Erythroblast (primary cell): ENCODE results near the gene C6orf52.
A peak's percentile ranks its signal among the peaks of the same experiment; 100 is the strongest.
"Not testable (repeated sequence)": the region's sequence is repeated elsewhere in the genome, so short reads cannot be mapped to it uniquely, and the experiment has no call there.

ENCODE experiments used
- DNase-seq, 2 experiments: peaks; one replicate each; lab custom pipeline; 2025; lab: John Stamatoyannopoulos, UW
- GATA1 ChIP-seq: IDR thresholded peaks from 2 replicates; pipeline ENCODE4 v1.6.1; 2011; ENCODE audit warnings: low read depth, mild to moderate bottlenecking, control low read depth, low read length, moderate library complexity
- POLR2A ChIP-seq: IDR thresholded peaks from 2 replicates; pipeline ENCODE4 v1.6.1; 2011; ENCODE audit warnings: mild to moderate bottlenecking, low read length

C6orf52 gene

DNA sequence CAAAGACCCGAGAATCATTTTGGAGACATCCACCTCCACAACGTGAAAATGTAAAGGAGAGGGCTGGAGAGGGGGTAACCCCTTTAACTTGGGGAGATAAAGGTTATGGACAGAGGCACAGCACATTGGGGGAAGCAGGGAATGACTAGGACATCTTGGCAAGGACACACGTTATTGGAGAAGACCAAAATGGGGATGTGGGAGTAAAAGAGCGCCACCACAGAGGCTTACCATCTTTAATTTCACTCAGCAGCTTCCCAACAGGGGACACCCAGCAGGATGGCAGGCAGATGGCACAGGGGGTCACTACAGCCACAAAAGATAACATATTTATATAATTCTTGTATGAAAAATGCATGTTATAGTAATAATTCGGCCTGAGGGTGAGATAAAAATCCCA, 9.8 kb downstream of the C6orf52 start:
- TF ChIP-seq POLR2A, result no peak
- no peak for DNase-seq

DNA sequence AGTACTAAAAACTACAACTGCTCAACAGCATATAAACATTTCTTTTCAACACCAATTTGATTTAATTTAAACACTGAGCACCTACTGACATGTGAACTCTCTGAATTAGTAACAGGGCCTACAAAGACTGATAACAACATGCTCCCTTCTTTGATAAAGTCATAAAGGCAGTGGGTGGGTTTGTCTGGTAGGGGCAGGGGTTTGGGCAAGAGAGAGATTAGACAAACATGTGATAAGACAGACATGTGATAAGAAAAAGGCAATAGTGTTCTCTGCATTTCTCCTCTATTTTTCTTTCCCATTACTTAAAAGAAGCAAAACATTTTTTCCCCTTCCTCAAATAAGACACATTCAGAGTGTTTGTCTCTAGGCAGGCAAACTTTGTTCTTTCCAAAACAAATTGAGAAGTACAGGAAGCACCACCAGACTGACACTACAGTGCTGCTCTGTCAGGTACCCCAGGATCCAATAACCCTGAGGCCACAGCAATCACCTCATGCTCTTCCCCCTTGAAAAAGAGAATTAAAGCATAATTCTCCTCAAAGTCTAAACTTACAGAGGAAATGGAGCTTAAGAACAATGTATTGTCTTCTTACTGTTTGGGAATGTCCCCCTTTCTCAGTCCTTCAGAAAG, 11.9 kb downstream of the C6orf52 start:
- TF ChIP-seq POLR2A (no peak), GATA1 (no peak)
- DNase-seq, result peak; percentile 44 to 79

DNA sequence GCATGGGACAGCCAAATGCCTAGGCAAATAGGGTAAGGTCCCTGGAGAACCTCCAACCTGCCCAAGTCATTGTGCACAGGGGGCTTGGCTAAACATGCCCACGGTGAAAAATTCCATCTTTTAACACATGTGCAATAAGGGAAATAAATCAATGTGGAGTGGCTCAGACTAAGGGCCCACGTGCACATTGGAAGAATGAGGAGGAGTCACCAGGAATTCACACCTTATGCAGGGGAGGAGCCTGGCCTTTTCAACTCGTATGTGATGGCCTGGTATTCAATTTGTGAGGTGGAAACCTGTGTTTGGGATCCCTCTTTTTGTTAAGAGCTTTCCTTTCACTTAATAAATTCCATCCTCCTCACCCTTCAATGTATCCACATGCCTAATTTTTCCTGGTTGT, 12.6 kb downstream of the C6orf52 start:
- TF ChIP-seq GATA1, result no peak
- no peak for TF ChIP-seq POLR2A
- DNase-seq, result no peak

DNA sequence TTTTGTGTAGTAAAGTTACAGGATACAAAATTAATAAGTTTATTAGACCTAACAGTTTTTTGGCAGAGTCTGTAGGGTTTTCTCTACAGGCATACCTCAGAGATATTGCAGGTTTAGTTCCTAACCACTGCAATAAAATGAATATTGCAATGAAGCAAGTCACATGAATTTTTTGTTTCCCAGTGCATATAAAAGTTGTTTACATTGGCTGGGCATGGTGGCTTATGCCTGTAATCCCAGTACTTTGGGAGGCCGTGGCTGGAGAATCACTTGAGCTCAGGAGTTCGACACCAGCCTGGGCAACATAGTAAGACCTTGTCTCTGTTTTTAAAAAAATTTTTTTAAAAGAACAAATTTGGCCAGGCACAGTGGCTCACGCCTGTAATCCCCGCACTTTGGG, 16.0 kb downstream of the C6orf52 start:
- no peak for DNase-seq
- TF ChIP-seq POLR2A (no peak), GATA1 (no peak)

DNA sequence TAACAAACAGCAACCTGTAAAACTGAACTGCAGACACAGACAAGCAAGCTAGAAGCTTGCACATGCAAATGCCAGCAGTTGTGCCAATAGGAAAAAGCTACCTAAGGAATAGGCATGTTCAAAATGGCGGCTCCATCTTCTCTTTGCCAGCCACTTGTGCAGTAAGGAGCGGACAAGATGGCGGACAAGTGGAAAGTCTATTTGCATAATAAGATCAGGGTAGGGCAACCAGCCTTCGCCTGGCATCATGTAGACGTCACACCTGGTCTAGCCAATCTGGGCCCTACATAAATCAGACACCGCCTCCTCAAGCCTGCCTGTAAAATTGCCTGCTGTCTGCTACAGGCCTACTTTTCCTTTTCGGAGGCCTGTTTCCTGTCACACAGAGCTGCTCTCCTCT, 18.0 kb downstream of the C6orf52 start:
- no peak for DNase-seq
- no peak for TF ChIP-seq GATA1
- TF ChIP-seq POLR2A, result no peak

DNA sequence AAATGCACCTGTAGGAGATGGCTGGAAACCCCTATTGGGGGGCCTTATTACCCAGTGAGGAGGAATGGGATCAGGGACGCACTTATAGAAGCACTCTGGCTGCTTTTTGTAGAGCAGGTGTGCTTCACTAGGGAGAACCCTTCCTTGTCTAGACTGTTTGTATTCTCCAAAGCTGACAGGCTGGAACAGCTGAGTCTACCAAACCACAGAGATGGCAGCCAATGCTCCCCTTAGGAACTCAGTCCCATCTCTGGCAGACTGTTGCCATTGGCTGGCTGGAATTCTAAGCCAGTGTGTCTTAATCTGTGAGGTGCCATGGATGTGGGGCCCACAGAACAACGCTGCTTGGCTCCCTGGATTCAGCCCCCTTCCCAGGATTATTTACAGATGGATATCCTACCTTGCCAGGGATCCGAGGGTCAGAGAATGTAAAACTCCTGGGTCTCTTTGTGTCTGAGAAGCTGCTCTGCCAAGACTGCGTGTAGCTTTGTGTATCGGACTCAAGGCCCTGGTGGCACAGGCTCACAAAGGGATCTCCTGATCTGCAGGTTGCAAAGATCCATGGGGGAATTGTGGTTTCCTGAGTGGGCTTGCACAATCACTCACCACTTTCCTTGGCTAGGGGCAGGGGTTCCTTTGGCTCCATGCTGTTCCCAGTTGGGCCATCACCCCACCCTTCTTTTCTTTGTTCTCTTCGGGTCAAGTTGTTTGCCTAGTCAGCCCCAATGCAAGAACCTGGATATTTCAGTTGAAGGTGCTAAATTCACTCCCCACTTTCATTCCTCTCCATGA, 26.1 kb downstream of the C6orf52 start:
- no peak for DNase-seq
- no peak for TF ChIP-seq GATA1
- no peak for TF ChIP-seq POLR2A

DNA sequence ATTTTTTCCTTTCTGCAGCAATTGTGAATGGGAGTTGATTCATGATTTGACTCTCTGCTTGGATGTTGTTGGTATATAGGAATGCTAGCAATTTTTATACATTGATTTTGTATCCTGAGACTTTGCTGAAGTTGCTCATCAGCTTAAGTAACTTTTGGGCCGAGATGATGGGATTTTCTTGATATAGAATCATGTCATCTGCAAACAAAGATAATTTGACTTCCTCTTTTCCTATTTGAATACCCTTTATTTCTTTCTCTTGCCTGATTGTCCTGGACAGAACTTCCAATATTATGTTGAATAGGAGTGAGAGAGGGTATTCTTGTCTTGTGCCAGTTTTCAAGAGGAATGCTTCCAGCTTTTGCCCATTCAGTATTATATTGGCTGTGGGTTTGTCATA, 28.8 kb downstream of the C6orf52 start:
- DNase-seq, result not testable (repeated sequence)

DNA sequence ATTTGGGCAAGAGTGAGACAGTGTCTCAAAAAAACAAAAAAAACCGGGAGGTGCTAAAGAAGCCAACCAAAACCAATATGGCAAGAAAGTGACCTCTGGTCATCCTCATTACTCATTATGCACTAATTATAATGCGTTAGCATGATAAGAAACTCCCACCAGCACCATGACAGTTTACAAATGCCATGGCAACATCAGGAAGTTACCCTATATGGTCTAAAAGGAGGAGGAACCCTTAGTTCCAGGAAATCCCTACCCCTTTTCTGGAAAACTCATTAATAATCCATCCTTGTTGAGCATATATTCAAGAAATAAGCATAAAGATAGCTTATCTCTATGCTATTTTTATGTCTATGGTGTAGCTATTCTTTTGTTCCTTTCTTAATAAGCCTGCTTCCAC, 31.7 kb downstream of the C6orf52 start:
- TF ChIP-seq GATA1 (no peak), POLR2A (no peak)
- no peak for DNase-seq

DNA sequence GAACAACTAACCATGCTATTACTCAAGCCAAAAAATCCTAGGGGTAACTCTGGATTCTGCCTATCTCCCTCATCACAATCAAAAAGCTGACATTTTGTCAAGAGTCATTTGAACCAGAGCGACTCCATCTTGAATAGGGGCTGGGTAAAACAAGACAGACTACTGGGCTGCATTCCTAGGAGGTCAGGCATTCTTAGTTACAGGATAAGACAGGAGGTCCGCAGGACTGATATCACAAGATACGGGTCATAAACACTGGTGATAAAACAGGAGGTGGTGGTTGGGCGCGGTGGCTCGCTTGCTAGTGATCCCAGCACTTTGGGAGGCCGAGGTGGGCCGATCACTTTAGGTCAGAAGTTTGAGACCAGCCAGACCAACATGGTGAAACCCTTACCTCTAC, 32.2 kb downstream of the C6orf52 start:
- TF ChIP-seq GATA1 (no peak), POLR2A (no peak)
- DNase-seq, result no peak

DNA sequence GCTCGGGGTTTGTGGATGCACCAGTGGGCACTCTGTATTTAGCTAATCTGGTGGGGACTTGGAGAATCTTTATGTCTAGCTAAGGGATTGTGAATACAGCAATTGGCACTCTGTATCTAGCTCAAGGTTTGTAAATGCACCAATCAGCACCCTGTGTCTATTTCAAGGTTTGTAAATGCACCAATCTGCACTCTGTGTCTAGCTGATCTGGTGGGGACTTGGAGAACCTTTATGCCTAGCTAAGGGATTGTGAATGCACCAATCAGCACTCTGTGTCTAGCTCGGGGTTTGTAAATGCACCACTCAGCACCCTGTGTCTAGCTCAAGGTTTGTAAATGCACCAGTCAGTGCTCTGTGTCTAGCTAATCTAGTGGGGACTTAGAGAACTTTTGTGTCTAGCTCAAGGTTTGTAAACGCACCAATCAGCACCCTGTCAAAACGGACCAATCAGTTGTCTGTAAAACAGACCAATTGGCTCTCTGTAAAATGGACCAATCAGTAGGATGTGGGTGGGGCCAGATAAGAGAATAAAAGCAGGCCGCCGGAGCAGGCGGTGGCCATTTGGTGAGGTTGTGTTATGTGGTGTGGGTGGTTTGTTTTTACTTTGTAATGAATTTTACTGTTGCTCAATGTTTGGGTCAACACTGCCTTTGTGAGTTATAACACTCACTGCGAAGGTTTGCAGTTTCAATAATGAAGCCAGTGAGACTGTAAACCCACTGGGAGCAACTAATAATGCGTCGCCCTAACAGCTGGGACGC, 33.8 kb downstream of the C6orf52 start:
- DNase-seq, result peak in 1 of 2 experiments; percentile 12

DNA sequence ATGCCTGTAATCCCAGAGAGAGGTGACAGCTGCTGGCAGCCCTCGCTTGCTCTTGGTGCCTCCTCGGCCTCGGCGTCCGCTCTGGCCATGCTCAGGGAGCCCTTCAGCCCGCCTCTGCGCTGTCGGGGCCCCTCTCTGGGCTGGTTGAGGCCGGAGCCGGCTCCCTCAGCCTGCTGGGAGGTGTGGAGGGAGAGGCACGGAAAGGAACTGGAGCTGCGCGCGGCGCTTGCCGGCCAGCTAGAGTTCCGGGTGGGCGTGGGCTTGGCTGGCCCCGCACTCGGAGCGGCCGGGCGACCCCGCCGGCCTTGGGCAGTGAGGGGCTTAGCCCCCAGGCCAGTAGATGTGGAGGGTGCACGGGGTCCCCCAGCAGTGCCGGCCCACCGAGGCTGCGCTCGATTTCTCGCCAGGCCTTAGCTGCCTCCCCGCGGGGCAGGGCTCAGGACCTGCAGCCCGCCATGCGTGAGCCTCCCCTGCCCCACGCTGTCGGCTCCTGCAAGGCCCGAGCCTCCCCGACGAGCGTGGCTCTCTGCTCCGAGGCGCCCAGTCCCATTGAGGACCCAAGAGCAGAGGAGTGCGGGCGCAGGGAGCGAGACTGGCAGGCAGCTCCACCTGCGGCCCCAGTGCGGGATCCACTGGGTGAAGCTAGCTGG, 34.6 kb downstream of the C6orf52 start:
- peak; percentile 4 to 16 for DNase-seq
- TF ChIP-seq POLR2A, result no peak
- no peak for TF ChIP-seq GATA1

DNA sequence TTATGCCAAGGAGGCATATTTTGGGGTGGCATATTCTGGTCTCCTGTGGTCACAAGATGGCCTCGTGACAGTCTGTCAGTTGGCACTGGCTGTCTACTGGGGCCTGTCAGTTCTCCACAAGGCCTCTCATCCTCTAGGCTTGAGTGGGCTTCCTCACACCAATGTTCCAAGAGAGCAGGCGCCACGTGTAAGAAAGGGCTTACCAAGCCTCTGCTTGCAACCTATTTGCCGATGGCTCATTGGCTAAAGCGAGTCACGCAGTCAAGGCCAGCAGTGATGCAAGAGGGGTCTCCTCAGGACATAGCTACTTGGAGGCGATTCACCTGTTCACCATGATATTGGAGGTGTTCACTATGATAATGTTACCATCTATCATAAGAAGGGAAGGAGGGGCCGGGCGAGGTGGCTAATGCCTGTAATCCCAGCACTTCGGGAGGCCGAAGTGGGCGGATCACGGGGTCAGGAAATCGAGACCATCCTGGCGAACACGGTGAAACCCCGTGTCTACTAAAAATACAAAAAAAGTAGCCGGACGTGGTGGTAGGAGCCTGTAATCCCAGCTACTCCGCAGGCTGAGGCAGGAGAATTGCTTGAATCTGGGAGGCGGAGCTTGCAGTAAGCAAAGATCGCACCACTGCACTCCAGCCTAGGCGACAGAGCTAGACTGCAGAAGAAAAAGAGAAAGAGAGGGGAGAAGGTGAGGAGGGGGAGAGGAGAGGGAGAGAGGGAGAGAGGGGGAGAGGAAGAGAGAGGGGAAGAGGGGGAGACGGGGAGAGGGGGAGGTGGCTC, 35.3 kb downstream of the C6orf52 start:
- no peak for DNase-seq
- TF ChIP-seq GATA1 (no peak), POLR2A (no peak)

DNA sequence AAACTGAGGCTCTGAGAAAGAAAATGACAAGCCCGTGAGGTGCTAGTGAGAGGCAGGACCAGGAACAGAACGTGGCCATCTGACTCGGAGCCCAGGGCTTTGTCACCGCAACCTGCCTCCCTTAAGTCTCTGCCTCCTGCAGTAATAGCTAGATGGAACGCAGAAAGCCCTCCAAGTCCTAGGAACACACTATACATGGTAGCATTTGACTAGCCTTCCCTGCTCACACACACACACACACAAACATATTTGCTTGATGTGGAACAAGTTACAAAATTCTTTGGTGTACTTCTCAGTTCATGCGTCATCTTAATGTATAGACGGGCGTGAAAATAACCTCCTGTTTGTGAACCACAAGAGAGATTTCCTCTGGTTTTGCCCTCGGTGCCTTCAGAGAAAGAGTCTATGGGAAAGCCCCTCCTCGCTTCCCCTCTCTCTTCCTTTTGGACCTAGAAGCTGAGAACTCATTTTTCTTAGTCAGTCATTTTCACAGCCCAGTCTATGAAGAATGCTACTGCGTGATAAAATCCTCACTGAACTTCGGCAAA, 38.8 kb downstream of the C6orf52 start:
- TF ChIP-seq GATA1, result no peak
- no peak for TF ChIP-seq POLR2A
- no peak for DNase-seq
